Activated naive CD8-positive, alpha-beta T cell (primary cell): ENCODE measurements around the gene HEPHL1.
A peak's percentile ranks its signal among the peaks of the same experiment; 100 is the strongest.
"Not testable (repeated sequence)": the region's sequence is repeated elsewhere in the genome, so short reads cannot be mapped to it uniquely, and the experiment has no call there.

Experiments
- H3K27ac Mint-ChIP-seq: one replicate; pipeline ENCODE4 v1.8.0; 2021; ENCODE audit warnings: mixed read lengths
- H3K27me3 Mint-ChIP-seq: one replicate; pipeline ENCODE4 v1.8.0; 2021; ENCODE audit warnings: mixed read lengths
- H3K36me3 Mint-ChIP-seq: one replicate; pipeline ENCODE4 v1.8.0; 2021; ENCODE audit warnings: mixed read lengths
- H3K4me1 Mint-ChIP-seq: one replicate; pipeline ENCODE4 v1.8.0; 2021; ENCODE audit warnings: low read depth, mixed read lengths
- H3K4me3 Mint-ChIP-seq: one replicate; pipeline ENCODE4 v1.8.0; 2021; ENCODE audit warnings: mild to moderate bottlenecking, mixed read lengths
- H3K9me3 Mint-ChIP-seq: one replicate; pipeline ENCODE4 v1.8.0; 2021; ENCODE audit warnings: low read depth, mixed read lengths

HEPHL1 gene

GRCh38 chr11:94091091-94091490 lies 69.9 kb downstream of the HEPHL1 start:
- Mint-ChIP-seq H3K36me3 (no peaks in the 10 kb centered on the region), H3K4me3 (no peak overlapping the region), H3K27ac (no peak overlapping the region), H3K4me1 (no peaks in the 10 kb centered on the region), H3K27me3 (peaks cover 4% of the 10 kb centered on the region), H3K9me3 (no peaks in the 10 kb centered on the region)

GRCh38 chr11:94100253-94100652 lies 79.1 kb downstream of the HEPHL1 start:
- Mint-ChIP-seq H3K4me1 (no peaks in the 10 kb centered on the region), H3K36me3 (no peaks in the 10 kb centered on the region)

GRCh38 chr11:94103471-94103870 lies 82.3 kb downstream of the HEPHL1 start:
- Mint-ChIP-seq H3K27me3 (peaks cover 4% of the 10 kb centered on the region), H3K9me3 (no peaks in the 10 kb centered on the region), H3K4me1 (no peaks in the 10 kb centered on the region), H3K36me3 (no peaks in the 10 kb centered on the region), H3K27ac (no peak overlapping the region), H3K4me3 (no peak overlapping the region)

More at GRCh38 chr11:94100253-94100652, 79.1 kb downstream of the HEPHL1 start:
- peaks cover 3% of the 10 kb centered on the region for H3K27me3 Mint-ChIP-seq
- no peak overlapping the region for H3K4me3 Mint-ChIP-seq
- H3K9me3 Mint-ChIP-seq = no peaks in the 10 kb centered on the region
- H3K27ac Mint-ChIP-seq = no peak overlapping the region

GRCh38 chr11:94104734-94105133 lies 83.6 kb downstream of the HEPHL1 start:
- no peaks in the 10 kb centered on the region for H3K36me3 Mint-ChIP-seq
- no peaks in the 10 kb centered on the region for H3K9me3 Mint-ChIP-seq
- peaks cover 2% of the 10 kb centered on the region for H3K27me3 Mint-ChIP-seq
- H3K4me3 Mint-ChIP-seq = no peak overlapping the region
- no peak overlapping the region for H3K27ac Mint-ChIP-seq
- H3K4me1 Mint-ChIP-seq = no peaks in the 10 kb centered on the region

- H3K9me3 Mint-ChIP-seq = no peaks in the 10 kb centered on the region
- peaks cover 4% of the 10 kb centered on the region for H3K27me3 Mint-ChIP-seq
- H3K36me3 Mint-ChIP-seq = no peaks in the 10 kb centered on the region
- H3K27ac Mint-ChIP-seq = no peak overlapping the region
- no peaks in the 10 kb centered on the region for H3K4me1 Mint-ChIP-seq
- no peak overlapping the region for H3K4me3 Mint-ChIP-seq
Observed at GRCh38 chr11:94106716-94107115, 85.6 kb downstream of the HEPHL1 start.

- Mint-ChIP-seq H3K4me1 (no peaks in the 10 kb centered on the region), H3K36me3 (no peaks in the 10 kb centered on the region), H3K4me3 (no peak overlapping the region), H3K9me3 (no peaks in the 10 kb centered on the region), H3K27ac (no peak overlapping the region), H3K27me3 (peaks cover 4% of the 10 kb centered on the region)
Observed at GRCh38 chr11:94107363-94107762, 86.2 kb downstream of the HEPHL1 start.

- peaks cover 19% of the 10 kb centered on the region for H3K27me3 Mint-ChIP-seq
- no peaks in the 10 kb centered on the region for H3K9me3 Mint-ChIP-seq
- H3K4me3 Mint-ChIP-seq = no peak overlapping the region
- no peak overlapping the region for H3K27ac Mint-ChIP-seq
- H3K4me1 Mint-ChIP-seq = no peaks in the 10 kb centered on the region
- H3K36me3 Mint-ChIP-seq = peaks cover 3% of the 10 kb centered on the region
Observed at GRCh38 chr11:94111241-94111640, 90.1 kb downstream of the HEPHL1 start.

GRCh38 chr11:94111660-94112059 lies 90.5 kb downstream of the HEPHL1 start:
- no peak overlapping the region for H3K27ac Mint-ChIP-seq
- H3K4me3 Mint-ChIP-seq = no peak overlapping the region
- H3K9me3 Mint-ChIP-seq = no peaks in the 10 kb centered on the region
- peaks cover 3% of the 10 kb centered on the region for H3K36me3 Mint-ChIP-seq
- no peaks in the 10 kb centered on the region for H3K4me1 Mint-ChIP-seq
- peaks cover 18% of the 10 kb centered on the region for H3K27me3 Mint-ChIP-seq

GRCh38 chr11:94112206-94112953 lies 91.2 kb downstream of the HEPHL1 start:
- no peak overlapping the region for H3K4me3 Mint-ChIP-seq
- H3K27ac Mint-ChIP-seq = no peak overlapping the region
- H3K4me1 Mint-ChIP-seq = no peaks in the 10 kb centered on the region
- H3K27me3 Mint-ChIP-seq = peaks cover 17% of the 10 kb centered on the region
- H3K9me3 Mint-ChIP-seq = no peaks in the 10 kb centered on the region
- H3K36me3 Mint-ChIP-seq = peaks cover 3% of the 10 kb centered on the region

GRCh38 chr11:94117197-94117574 lies 96.0 kb downstream of the HEPHL1 start:
- Mint-ChIP-seq H3K27me3 (peaks cover 17% of the 10 kb centered on the region), H3K4me3 (no peak overlapping the region), H3K4me1 (no peaks in the 10 kb centered on the region), H3K27ac (no peak overlapping the region), H3K9me3 (no peaks in the 10 kb centered on the region), H3K36me3 (peaks cover 5% of the 10 kb centered on the region)

- H3K4me3 Mint-ChIP-seq = no peak overlapping the region
- no peaks in the 10 kb centered on the region for H3K4me1 Mint-ChIP-seq
- H3K36me3 Mint-ChIP-seq = peaks cover 5% of the 10 kb centered on the region
- peaks cover 17% of the 10 kb centered on the region for H3K27me3 Mint-ChIP-seq
- no peak overlapping the region for H3K27ac Mint-ChIP-seq
- H3K9me3 Mint-ChIP-seq = no peaks in the 10 kb centered on the region
Observed at GRCh38 chr11:94117871-94118270, 96.7 kb downstream of the HEPHL1 start.

- not testable (repeated sequence) for H3K36me3 Mint-ChIP-seq, H3K4me3 Mint-ChIP-seq, H3K27ac Mint-ChIP-seq, H3K4me1 Mint-ChIP-seq, H3K9me3 Mint-ChIP-seq
- peaks cover 10% of the 10 kb centered on the region for H3K27me3 Mint-ChIP-seq
Observed at GRCh38 chr11:94119676-94120075, 98.5 kb downstream of the HEPHL1 start.

- H3K4me3 Mint-ChIP-seq, H3K27ac Mint-ChIP-seq, H3K27me3 Mint-ChIP-seq, H3K9me3 Mint-ChIP-seq, H3K4me1 Mint-ChIP-seq, H3K36me3 Mint-ChIP-seq: not testable (repeated sequence)
Observed at GRCh38 chr11:94120516-94120915, 99.4 kb downstream of the HEPHL1 start.

- H3K36me3 Mint-ChIP-seq = peaks cover 2% of the 10 kb centered on the region
- no peaks in the 10 kb centered on the region for H3K4me1 Mint-ChIP-seq
- peaks cover 5% of the 10 kb centered on the region for H3K27me3 Mint-ChIP-seq
- no peaks in the 10 kb centered on the region for H3K9me3 Mint-ChIP-seq
- H3K27ac Mint-ChIP-seq = no peak overlapping the region
- no peak overlapping the region for H3K4me3 Mint-ChIP-seq
Observed at GRCh38 chr11:94120946-94121345, 99.8 kb downstream of the HEPHL1 start.

- Mint-ChIP-seq H3K4me1 (peaks cover 19% of the 10 kb centered on the region), H3K27me3 (no peaks in the 10 kb centered on the region), H3K9me3 (no peaks in the 10 kb centered on the region), H3K36me3 (no peaks in the 10 kb centered on the region), H3K27ac (no peak overlapping the region), H3K4me3 (no peak overlapping the region)
Observed at GRCh38 chr11:94125407-94126115, 104.4 kb downstream of the HEPHL1 start.

- H3K4me3 Mint-ChIP-seq = peak overlapping the region; percentile 92
- H3K27ac Mint-ChIP-seq = peak overlapping the region; percentile 90
- no peaks in the 10 kb centered on the region for H3K27me3 Mint-ChIP-seq
- H3K36me3 Mint-ChIP-seq = no peaks in the 10 kb centered on the region
- H3K9me3 Mint-ChIP-seq = no peaks in the 10 kb centered on the region
- peaks cover 19% of the 10 kb centered on the region for H3K4me1 Mint-ChIP-seq
Observed at GRCh38 chr11:94127638-94128037, 106.5 kb downstream of the HEPHL1 start.
